Thyroid gland (tissue), 4 donors: ENCODE results near the gene ALDH1A2. TPM values are rescaled to one million over a fixed set of nuclear protein-coding genes. Genes with fewer than 3 reads are reported as not detected.

Experiments used
- DNase-seq, 2 donors: peaks; one replicate each; pipeline ENCODE4 v3.0.0-alpha.2; 2019
- H3K27ac ChIP-seq, 3 donors: fragments of 200-600 bp; sonication (generic); 1 replicate in 2 of 3; 2 replicates in 1 of 3; pipeline ENCODE4 v1.5.1; 2016 to 2019; ENCODE audit warnings: mild to moderate bottlenecking in 1 of 3, moderate library complexity in 1 of 3
- H3K27me3 ChIP-seq: fragments of 200-600 bp; sonication (generic); one replicate; pipeline ENCODE4 v1.5.1; 2019
- H3K36me3 ChIP-seq, 2 donors: fragments of 200-600 bp; sonication (generic); one replicate each; pipeline ENCODE4 v1.5.1; 2016 to 2019
- H3K4me1 ChIP-seq, 2 donors: fragments of 200-600 bp; sonication (generic); one replicate each; pipeline ENCODE4 v1.5.1; 2017 to 2019
- H3K4me3 ChIP-seq, 3 donors: fragments of 200-600 bp; sonication (generic); replicated peaks in 1 of 3; 1 replicate in 2 of 3; 2 replicates in 1 of 3; pipeline ENCODE4 v1.5.1; 2016; ENCODE audit warnings: mild to moderate bottlenecking in 1 of 3
- H3K9me3 ChIP-seq: fragments of 200-600 bp; sonication (generic); one replicate; pipeline ENCODE4 v1.5.1; 2017
- POLR2A ChIP-seq, 2 donors: fragments of 450-650 bp; IDR thresholded peaks; one replicate each; pipeline ENCODE4 v1.6.1; 2017; ENCODE audit warnings: antibody characterized with exemption in 2 of 2, mild to moderate bottlenecking in 2 of 2, moderate library complexity in 1 of 2
- WGBS, 2 donors: methylation state at CpG; one replicate each; pipeline ENCODE4 v1.1.5; 2017; 5-methylcytosine and 5-hydroxymethylcytosine counted together
- intact Hi-C: fragments of 100-400 bp; cut with DNase I; formaldehyde crosslinking; loops from one replicate; pipeline ENCODE4 v1.15.1; 2023
- total RNA-seq, 4 donors: library from RNA; depleted of rRNA; stranded (reverse); fragments of >200 nt; gene quantifications; one replicate each; pipeline ENCODE4 v1.2.3, GENCODE V29; 2016
- TF ChIP-seq, protein P1 (sequence below), 6 experiments: fragments of 200-600 bp in 3 of 6; fragments of 450-650 bp in 3 of 6; sonication (generic) in 3 of 6; IDR thresholded peaks; one replicate each; pipeline ENCODE4 v1.5.1; 2016 to 2019; ENCODE audit warnings: antibody characterized with exemption in 6 of 6, mild to moderate bottlenecking in 2 of 6, inconsistent platforms in 1 of 6, moderate library complexity in 1 of 6

ALDH1A2 gene
- total RNA-seq, 4 donors from 2014 or later = 0.98 to 12.4 (median 7.3) TPM

DNA sequence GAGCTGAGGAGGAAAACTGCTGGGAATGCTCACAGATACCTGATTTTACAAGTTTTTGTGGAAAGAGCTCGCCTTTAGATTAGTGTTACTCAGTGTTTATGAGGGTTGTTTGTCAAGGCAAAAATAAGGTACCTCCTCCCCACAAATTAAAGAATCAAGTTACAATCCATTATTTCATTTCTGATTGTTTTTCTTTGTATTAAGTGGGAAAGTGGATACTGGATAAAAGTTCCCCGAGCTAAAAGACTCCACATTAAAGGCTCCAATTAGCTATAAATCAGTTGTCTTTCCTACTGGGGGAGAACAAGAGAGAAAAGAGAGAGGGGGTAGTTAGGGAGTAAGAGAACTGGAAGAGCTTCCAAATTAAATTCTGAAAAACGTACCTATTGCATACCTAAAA is 1.9 kb downstream of the ALDH1A2 start:
- Histone ChIP-seq H3K4me3 (no peak overlapping the region), H3K4me1 (peaks cover 11 to 15% of the 10 kb centered on the region in 2 donors), H3K27me3 (peaks cover 26% of the 10 kb centered on the region), H3K36me3 (no peaks in the 10 kb centered on the region), H3K9me3 (no peaks in the 10 kb centered on the region), H3K27ac (no peak overlapping the region)
- intact Hi-C loops = no loop called here
- 66 to 75% methylated on average over 3 of the region's 3 CpGs for WGBS, 2 donors
- TF ChIP-seq POLR2A (IDR thresholded peaks at IDR 0.05) = no peak
- TF ChIP-seq, protein P1, sequence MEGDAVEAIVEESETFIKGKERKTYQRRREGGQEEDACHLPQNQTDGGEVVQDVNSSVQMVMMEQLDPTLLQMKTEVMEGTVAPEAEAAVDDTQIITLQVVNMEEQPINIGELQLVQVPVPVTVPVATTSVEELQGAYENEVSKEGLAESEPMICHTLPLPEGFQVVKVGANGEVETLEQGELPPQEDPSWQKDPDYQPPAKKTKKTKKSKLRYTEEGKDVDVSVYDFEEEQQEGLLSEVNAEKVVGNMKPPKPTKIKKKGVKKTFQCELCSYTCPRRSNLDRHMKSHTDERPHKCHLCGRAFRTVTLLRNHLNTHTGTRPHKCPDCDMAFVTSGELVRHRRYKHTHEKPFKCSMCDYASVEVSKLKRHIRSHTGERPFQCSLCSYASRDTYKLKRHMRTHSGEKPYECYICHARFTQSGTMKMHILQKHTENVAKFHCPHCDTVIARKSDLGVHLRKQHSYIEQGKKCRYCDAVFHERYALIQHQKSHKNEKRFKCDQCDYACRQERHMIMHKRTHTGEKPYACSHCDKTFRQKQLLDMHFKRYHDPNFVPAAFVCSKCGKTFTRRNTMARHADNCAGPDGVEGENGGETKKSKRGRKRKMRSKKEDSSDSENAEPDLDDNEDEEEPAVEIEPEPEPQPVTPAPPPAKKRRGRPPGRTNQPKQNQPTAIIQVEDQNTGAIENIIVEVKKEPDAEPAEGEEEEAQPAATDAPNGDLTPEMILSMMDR (IDR thresholded peaks at IDR 0.05) = no peak
- DNase-seq = no peak

DNA sequence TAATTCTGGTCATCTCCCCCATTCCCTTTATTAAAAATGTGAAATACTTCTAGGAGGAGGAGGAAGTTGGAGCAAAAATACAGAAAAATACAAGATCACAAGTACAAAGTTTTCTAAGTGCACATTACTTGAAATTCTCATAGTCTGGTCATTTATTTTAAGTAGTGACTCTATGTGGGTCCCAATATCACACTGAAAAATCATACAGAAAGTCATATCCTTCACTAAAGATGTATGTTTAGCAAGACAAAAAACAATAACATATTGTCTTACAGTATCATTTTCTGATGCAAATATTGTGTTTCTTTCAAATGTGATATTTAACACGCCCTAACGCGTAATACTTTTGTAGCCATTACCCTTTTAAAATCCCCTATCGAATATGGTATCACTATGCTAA is 2.5 kb downstream of the ALDH1A2 start:
- Histone ChIP-seq H3K27me3 (peaks cover 26% of the 10 kb centered on the region), H3K9me3 (no peaks in the 10 kb centered on the region), H3K4me1 (peaks cover 11 to 15% of the 10 kb centered on the region in 2 donors), H3K36me3 (no peaks in the 10 kb centered on the region), H3K27ac (no peak overlapping the region), H3K4me3 (no peak overlapping the region)
- WGBS, 2 donors = 94 to 95% methylated on average over 4 of the region's 4 CpGs
- intact Hi-C loops = no loop called here
- DNase-seq = no peak
- TF ChIP-seq, protein P1 (IDR thresholded peaks at IDR 0.05) = no peak
- TF ChIP-seq POLR2A (IDR thresholded peaks at IDR 0.05) = no peak

DNA sequence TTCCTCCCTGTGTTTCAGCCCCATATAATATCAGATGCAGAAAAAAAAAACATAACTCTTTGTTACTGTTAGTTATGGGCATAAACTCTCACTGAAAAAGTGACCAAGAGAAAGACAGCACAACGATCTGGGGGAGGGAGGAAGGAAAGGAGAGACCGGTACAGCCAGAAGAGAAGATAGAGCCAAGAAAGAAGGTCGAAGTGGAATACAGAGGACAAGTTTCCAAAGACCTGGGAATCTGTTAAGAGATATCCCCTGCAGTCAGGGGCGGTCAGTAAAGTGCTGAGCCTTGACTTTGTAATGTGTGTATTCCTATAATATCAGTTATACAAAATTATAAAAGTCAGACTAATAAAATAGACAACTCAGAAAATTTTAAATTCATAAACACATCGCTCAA is 3.3 kb downstream of the ALDH1A2 start:
- Histone ChIP-seq H3K9me3 (no peaks in the 10 kb centered on the region), H3K27ac (no peak overlapping the region), H3K4me1 (peaks cover 11 to 15% of the 10 kb centered on the region in 2 donors), H3K4me3 (no peak overlapping the region), H3K36me3 (no peaks in the 10 kb centered on the region), H3K27me3 (peaks cover 26% of the 10 kb centered on the region)
- WGBS, 2 donors = 59 to 62% methylated on average over 5 of the region's 5 CpGs
- intact Hi-C loops = no loop called here
- no peak for DNase-seq
- TF ChIP-seq, protein P1 (IDR thresholded peaks at IDR 0.05) = no peak
- TF ChIP-seq POLR2A (IDR thresholded peaks at IDR 0.05) = no peak

DNA sequence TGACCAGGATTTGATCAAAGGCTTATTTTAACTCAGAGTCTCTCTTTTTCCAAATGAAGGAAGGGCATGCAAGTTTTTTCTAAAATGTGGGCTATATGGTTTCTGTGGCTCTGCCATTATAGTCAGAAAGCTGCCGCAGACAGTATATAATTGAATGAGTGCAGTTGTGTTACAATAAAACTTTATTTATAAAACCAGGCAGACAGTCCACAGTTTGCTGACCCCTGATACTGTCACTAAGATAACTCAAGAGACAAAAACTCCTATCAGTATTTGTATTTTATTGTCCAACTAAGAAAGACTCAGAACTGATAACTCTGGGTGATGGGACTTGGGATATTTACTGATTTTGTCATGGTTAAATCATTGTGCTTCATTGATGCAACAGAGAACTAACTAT is 4.9 kb downstream of the ALDH1A2 start:
- no peaks in the 10 kb centered on the region for H3K9me3 ChIP-seq
- H3K36me3 ChIP-seq = no peaks in the 10 kb centered on the region
- peaks cover 11% of the 10 kb centered on the region for H3K27me3 ChIP-seq
- intact Hi-C loops = no loop called here
- TF ChIP-seq, protein P1 (IDR thresholded peaks at IDR 0.05) = no peak
- TF ChIP-seq POLR2A (IDR thresholded peaks at IDR 0.05) = no peak
- H3K4me1 ChIP-seq = peaks cover 4 to 8% of the 10 kb centered on the region in 2 donors
- 93 to 97% methylated on average over 1 of the region's 1 CpG for WGBS, 2 donors
- no peak for DNase-seq
- H3K4me3 ChIP-seq = no peak overlapping the region
- no peak overlapping the region for H3K27ac ChIP-seq

DNA sequence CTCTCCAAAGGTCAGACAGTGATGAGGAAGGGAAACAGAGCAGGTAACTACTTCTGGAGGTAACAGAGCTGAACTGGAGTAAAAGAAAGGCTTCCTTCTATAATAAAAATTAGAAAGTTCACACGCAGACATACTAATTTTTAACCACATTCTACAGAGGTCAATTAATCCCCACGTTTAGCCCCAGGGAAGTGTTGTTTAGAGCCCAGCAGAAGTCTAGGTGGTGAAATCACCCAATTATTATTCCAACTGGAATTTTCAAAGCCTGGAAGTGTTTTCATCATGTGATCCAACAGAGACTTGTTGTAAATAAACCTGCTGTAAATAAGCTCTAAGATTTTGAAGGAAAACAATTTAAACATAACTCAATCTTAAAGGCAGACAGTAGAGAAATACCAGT is 6.8 kb downstream of the ALDH1A2 start:
- intact Hi-C loops = no loop called here
- Histone ChIP-seq H3K27ac (no peak overlapping the region), H3K4me3 (no peak overlapping the region), H3K36me3 (no peaks in the 10 kb centered on the region), H3K9me3 (no peaks in the 10 kb centered on the region), H3K27me3 (no peaks in the 10 kb centered on the region), H3K4me1 (no peaks in the 10 kb centered on the region)
- 54 to 64% methylated on average over 2 of the region's 2 CpGs for WGBS, 2 donors
- TF ChIP-seq, protein P1 (IDR thresholded peaks at IDR 0.05) = no peak
- TF ChIP-seq POLR2A (IDR thresholded peaks at IDR 0.05) = no peak
- no peak for DNase-seq
